HCT116 (cell line): ENCODE measurements around the gene ITPR2.

Source experiments
- EZH2 ChIP-seq: fragments of 200-600 bp; sonication (generic); IDR thresholded peaks from 2 replicates; pipeline ENCODE4 v1.6.1; 2017; ENCODE audit warnings: antibody characterized with exemption, mixed run types
- EZH2phosphoT487 ChIP-seq: fragments of 200-600 bp; IDR thresholded peaks from 2 replicates; pipeline ENCODE4 v1.6.1; 2018; ENCODE audit warnings: antibody characterized with exemption, borderline replicate concordance
- POLR2A ChIP-seq: IDR thresholded peaks from 2 replicates; pipeline ENCODE4 v1.7.0; 2011; ENCODE audit warnings: borderline replicate concordance; ENCODE audit not compliant: insufficient read depth, insufficient read length; ENCODE audit errors: extremely low read depth
- POLR2AphosphoS5 ChIP-seq: IDR thresholded peaks from 2 replicates; pipeline ENCODE4 v1.6.1; 2011; ENCODE audit warnings: mild to moderate bottlenecking, low read depth, low read length, moderate library complexity
- SP1 ChIP-seq: IDR thresholded peaks from 2 replicates; pipeline ENCODE4 v1.6.1; 2012; ENCODE audit warnings: low read depth
- ZFX ChIP-seq: fragments of 450-650 bp; IDR thresholded peaks from 2 replicates; pipeline ENCODE4 v1.6.1; 2017
- ZNF274 ChIP-seq: fragments of 200-500 bp; sonication (Bioruptor generic); IDR thresholded peaks from 2 replicates; pipeline ENCODE4 v1.6.1; 2014; ENCODE audit warnings: mild to moderate bottlenecking, low read depth, low read length, inconsistent platforms
- TF ChIP-seq, protein P1 (sequence below): IDR thresholded peaks from 2 replicates; pipeline ENCODE4 v1.6.1; 2012
- TF ChIP-seq, protein P2 (sequence below), 3 experiments: fragments of 200-600 bp in 1 of 3; sonication (generic) in 1 of 3; IDR thresholded peaks in 2 of 3; conservative IDR thresholded peaks in 1 of 3; 2 replicates each; pipeline ENCODE4 v1.5.1; 2012 to 2017; ENCODE audit warnings: low read depth in 2 of 3, low read length in 2 of 3, antibody characterized with exemption in 1 of 3, borderline replicate concordance in 1 of 3, control low read depth in 1 of 3, mild to moderate bottlenecking in 1 of 3, mixed read lengths in 1 of 3, mixed run types in 1 of 3, moderate library complexity in 1 of 3; ENCODE audit not compliant: insufficient read depth in 1 of 3
- TF ChIP-seq, protein P3 (sequence below): IDR thresholded peaks from 2 replicates; pipeline ENCODE4 v1.6.1; 2012

DNA sequence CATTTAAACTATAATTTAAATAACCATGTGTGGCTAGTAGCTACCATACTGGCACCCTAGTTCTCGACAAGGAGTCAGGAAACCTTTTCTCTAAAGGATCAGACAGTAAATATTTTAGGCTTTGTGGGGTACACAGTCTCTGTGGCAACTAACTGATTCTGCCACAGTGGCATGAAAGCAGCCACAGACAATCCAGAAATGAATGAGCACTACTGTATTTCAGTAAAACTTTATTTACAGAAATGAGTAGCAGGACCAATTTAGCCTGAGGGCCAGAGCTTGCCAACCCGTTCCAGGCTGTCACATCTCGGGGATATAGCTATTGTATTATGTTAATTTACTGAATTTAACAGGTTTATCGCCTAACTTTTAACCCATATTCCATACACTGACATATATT is 278.7 kb downstream of the ITPR2 start:
- TF ChIP-seq POLR2A, result no peak
- TF ChIP-seq, protein P1, sequence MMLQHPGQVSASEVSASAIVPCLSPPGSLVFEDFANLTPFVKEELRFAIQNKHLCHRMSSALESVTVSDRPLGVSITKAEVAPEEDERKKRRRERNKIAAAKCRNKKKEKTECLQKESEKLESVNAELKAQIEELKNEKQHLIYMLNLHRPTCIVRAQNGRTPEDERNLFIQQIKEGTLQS, result no peak
- TF ChIP-seq, protein P2, sequence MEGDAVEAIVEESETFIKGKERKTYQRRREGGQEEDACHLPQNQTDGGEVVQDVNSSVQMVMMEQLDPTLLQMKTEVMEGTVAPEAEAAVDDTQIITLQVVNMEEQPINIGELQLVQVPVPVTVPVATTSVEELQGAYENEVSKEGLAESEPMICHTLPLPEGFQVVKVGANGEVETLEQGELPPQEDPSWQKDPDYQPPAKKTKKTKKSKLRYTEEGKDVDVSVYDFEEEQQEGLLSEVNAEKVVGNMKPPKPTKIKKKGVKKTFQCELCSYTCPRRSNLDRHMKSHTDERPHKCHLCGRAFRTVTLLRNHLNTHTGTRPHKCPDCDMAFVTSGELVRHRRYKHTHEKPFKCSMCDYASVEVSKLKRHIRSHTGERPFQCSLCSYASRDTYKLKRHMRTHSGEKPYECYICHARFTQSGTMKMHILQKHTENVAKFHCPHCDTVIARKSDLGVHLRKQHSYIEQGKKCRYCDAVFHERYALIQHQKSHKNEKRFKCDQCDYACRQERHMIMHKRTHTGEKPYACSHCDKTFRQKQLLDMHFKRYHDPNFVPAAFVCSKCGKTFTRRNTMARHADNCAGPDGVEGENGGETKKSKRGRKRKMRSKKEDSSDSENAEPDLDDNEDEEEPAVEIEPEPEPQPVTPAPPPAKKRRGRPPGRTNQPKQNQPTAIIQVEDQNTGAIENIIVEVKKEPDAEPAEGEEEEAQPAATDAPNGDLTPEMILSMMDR (IDR thresholded peaks at IDR 0.05 in 2 of 3, conservative IDR thresholded peaks at IDR 0.05 in 1 of 3; ENCODE audit: borderline replicate concordance in 1 of 3, insufficient read depth in 1 of 3, low read depth in 2 of 3, low read length in 2 of 3), result no peak
- TF ChIP-seq, protein P3, sequence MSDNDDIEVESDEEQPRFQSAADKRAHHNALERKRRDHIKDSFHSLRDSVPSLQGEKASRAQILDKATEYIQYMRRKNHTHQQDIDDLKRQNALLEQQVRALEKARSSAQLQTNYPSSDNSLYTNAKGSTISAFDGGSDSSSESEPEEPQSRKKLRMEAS, result no peak
- TF ChIP-seq ZNF274, result no peak
- TF ChIP-seq POLR2AphosphoS5, result no peak
- TF ChIP-seq EZH2, result no peak
- TF ChIP-seq ZFX, result no peak
- no peak for TF ChIP-seq SP1
- TF ChIP-seq EZH2phosphoT487, result no peak
